DMS114 treated with DMSO at 0.1 percent for 48 hours (cell line): ENCODE results near the gene MRPS24.
A peak's percentile ranks its signal among the peaks of the same experiment; 100 is the strongest.
"Not testable (repeated sequence)": the region's sequence is repeated elsewhere in the genome, so short reads cannot be mapped to it uniquely, and the experiment has no call there.

ENCODE experiments used
- DNase-seq: peaks from one replicate; lab custom pipeline; 2025; ENCODE audit not compliant: unreplicated experiment; lab: John Stamatoyannopoulos, UW

Gene MRPS24

GRCh38 chr7:43843296-43843695 lies 26.0 kb downstream of the MRPS24 start:
- DNase-seq, result no peak

GRCh38 chr7:43838201-43838658 lies 31.1 kb downstream of the MRPS24 start:
- DNase-seq, result no peak

GRCh38 chr7:43834463-43835251 lies 34.7 kb downstream of the MRPS24 start:
- DNase-seq, result peak; percentile 23

DNA sequence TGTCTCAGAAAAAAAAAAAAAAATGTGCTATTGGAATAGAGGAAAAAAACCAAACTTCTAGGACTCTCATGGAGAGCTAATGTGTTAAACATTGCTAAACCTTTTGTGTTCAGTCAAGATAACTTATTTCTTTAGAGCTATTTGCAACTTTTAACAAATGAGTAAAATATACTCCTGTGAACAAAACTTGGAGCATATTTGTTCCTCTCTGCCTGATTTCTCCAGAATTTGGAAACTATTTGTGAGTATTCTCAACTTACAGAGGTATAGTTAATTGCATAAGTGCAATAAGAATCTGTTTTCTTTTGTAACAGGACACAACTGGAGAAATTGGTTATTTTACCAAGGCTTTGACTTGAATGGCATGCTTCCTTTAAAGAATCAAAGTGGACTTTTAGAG lies 38.4 kb downstream of the MRPS24 start:
- DNase-seq, result not testable (repeated sequence)

- no peak for DNase-seq
Measured at GRCh38 chr7:43825391-43825808, 43.9 kb downstream of the MRPS24 start.

DNA sequence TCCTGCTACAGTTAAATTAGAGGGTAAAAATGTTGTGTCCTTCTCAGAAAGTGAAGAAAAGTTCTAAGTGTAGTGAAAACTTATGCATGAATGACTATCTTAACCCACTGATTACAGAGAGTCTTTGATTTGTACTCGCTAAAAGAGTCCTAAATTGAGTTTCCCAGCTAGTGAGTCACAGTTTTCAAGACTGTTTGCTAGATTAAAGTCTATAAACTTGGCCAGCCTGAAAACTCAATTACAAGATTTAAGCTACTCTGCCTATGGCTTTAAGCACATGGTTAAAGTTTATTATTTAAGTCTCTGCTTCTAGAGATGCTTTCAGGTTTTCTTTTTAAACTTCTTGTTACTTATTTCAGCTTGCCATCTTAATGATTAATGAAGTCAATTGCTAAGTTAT lies 44.4 kb downstream of the MRPS24 start:
- DNase-seq, result no peak

- not testable (repeated sequence) for DNase-seq
Measured at GRCh38 chr7:43824513-43824912, 44.8 kb downstream of the MRPS24 start.

DNA sequence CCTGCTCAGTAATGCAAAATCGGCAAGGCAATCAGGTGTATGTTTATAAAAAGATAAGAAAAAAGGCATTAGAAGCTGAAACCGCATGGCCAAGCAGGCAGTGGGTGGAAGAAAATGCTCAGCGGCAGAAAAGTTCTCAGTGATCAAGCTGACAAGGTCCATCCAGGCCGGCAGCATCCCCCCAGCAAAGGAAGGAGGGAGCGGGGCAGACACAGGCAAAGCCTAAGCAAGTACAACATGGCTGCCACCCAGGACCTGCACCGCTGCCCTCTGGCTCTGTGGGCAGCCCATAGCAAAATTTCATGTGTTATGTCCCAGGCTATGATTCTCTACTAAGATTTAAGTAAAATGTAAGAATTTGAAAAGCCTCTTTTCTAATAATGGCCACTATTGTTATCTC lies 45.4 kb downstream of the MRPS24 start:
- DNase-seq, result no peak

DNA sequence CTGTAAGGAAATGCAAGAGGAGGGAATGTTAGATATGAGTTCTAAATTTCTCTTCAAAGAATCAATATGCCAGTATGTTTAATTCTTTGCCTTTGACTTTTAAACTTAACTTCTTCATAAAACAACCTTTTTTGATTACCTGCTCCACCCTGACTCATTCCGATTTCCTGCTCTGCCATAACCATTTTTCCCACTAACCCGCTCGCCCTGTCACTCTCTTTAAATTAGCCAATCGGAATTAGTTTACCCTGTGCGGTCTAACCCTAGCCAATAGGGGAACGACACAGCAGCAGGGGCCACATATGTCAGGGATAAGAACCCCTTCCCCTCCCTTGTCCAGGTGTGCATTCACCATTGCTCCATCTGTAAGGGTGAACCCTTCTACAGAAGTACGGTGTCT lies 45.9 kb downstream of the MRPS24 start:
- not testable (repeated sequence) for DNase-seq
